HG02763 (cell line): ENCODE measurements around the gene NFIA.
"Not testable (repeated sequence)": the region's sequence is repeated elsewhere in the genome, so short reads cannot be mapped to it uniquely, and the experiment has no call there.

Experiments
- ATAC-seq: cut with Tn5 transposase; IDR thresholded peaks from one replicate; pipeline ENCODE4 v1.9.1; 2021; ENCODE audit warnings: mild to moderate bottlenecking, moderate library complexity; ENCODE audit not compliant: unreplicated experiment

NFIA gene

GRCh38 chr1:61124078-61124477 lies 41.7 kb downstream of the NFIA start:
- no peak for ATAC-seq

DNA sequence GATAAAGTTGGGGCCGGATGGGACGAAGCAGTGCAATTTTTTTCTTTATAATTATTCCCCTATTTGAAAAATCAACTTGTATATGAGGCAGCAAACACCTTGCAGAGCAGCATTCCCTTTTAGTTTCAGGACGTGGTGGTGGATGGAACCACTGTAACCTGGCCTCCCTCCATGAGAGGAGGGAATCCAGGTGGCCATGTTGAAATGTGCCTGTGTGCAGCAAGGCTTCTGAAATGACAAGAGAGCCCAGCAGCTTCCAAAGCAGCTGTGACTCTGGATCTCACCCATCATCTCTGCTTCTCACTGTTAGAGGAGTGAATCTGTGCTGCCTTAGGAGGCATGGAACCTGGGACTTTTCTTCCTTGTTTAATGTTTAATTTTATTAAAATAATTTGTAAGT lies 42.3 kb downstream of the NFIA start:
- no peak for ATAC-seq

DNA sequence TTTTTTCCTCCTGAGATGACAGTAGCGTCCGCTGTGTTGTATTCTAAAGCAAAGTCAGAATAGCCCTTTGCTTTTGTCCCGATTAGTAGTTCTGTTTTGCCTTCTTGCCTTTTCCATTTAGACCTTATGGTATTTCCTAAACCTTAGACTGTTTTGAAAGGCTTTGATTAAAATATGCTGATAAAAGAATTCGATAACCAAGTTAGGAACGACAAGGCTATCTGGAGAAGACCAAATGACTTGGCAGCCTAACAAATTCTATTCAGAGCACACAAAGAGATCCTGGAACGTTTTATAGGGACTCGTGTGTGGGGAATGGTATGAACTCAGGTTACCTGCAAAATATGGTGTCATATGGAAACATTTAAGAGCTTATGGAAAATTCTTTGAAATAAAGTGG lies 42.9 kb downstream of the NFIA start:
- ATAC-seq = no peak

DNA sequence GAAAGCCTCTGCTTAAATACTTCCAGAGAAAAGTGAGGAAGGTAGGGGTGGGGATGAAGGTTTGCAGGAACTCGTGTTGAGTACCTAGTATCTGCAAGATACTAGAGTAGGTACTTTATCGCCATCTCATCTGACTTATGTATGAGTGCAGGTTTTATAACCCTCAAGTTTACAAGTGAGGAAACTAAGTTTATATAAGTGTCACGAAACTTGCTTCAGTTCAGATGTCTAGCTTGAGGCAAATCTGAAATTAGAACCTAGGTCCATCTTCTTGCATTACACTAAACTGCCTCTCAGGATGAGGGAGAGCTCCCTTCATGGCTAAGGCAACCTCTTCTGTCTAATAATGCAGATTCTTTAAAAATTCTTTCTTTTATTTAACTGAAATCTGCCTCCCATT lies 43.5 kb downstream of the NFIA start:
- ATAC-seq = no peak

DNA sequence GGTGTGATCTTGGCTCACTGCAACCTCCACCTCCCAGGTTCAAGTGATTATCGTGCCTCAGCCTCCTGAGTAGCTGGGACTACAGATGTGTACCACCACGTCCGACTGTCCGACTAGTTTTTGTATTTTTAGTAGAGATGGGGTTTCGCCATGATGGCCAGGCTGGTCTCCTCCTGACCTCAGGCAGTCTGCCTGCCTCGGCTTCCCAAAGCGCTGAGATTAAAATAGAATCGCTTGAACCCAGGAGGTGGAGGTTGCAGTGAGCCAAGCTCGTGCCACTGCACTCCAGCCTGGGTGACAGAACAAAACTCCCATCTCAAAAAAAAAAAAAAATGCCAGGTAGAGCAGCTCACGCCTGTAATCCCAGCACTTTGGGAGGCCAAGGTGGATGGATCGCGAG lies 44.5 kb downstream of the NFIA start:
- not testable (repeated sequence) for ATAC-seq

GRCh38 chr1:61130338-61131000 lies 48.1 kb downstream of the NFIA start:
- ATAC-seq = no peak

- ATAC-seq = no peak
Measured at GRCh38 chr1:61131248-61131647, 48.9 kb downstream of the NFIA start.

DNA sequence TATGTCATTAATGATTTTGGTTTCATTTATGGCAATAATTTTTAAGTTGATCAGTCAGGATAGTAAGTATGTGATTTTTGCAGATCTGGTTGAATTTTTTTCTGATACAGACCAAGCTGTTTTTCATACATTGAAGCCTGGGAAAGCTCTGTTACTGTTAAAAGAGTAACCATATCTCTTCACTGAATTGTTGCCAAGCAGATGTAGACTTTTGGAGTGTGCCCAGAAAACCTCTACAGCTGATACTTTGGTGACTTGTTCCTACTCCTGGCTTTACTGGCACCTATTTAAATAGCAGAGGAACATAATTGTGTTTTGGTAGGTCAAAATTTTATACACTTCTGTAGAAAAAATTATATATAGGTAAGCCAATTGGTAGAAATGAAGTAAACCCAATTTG lies 49.4 kb downstream of the NFIA start:
- no peak for ATAC-seq

DNA sequence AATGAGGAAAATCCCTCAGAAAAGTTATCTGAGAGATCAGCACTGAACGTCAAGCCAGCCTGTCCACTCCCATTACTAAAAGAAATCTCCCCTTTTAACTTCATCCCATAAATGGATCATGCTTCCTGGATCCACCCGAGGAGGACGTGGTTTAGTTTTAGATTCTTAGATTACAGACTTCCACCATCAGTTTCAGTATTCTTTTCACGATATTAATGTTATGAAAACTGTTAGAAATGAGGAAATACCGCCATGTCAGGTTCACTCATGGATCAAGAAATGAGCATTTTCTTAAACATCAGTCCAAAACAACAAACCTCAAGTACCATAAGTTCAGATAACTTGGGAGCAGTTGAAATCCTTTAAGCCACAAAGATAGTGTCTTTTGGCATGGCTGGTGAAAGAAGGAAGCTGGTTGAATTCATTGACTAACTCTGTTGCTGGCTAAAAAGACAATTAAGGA lies 49.8 kb downstream of the NFIA start:
- ATAC-seq = no peak

DNA sequence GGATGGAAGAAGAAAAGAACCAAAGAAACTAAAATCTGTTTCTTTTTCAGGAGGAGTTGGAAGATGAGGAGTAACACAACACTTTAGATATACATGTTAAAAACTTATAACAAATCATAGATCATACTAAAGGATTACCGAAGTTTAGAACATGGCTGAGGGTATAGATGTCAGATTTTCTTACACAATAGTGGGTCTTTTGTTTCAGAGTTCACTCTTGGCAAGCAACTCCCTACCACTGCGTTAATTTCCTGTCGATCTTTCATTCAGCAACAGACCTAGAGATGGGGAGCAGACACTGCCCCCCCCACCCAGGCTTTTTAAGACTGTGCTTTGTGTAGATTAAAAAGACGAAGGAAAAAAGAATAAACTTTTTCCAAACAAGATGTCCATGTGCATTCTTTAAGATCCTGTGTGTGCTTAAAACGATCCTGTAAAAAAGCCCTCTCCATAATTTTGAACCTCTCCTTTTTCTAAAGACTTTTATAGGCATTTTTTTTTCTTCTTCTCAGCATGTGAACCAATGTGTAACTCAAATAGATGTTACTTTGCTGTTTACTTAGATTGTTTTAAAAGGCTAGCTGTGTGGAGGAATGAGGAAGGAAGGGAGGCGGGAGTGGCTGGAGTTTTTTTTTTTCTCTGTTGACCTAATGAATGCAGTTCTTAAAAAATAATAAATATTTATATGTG lies 50.4 kb downstream of the NFIA start:
- no peak for ATAC-seq

- no peak for ATAC-seq
Measured at GRCh38 chr1:61133335-61134019, 51.1 kb downstream of the NFIA start.

DNA sequence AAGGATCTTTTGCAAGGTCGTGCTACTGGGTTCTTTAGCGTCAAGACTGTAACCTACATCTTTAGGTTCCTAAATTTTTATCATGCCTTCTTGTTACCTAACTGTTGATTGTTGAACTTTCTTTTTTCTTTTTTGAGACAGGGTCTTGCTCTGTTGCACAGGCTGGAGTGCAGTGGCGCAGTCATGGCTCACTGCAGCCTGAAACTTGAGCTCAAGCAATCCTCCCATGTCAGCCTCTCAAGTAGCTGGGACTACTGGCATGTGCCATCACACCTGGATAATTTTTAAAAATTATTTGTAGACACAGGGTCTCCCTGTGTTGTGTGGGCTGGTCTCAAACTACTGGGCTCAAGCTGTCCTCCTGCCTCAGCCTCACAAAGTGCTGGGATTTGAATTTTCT lies 52.9 kb downstream of the NFIA start:
- no peak for ATAC-seq

DNA sequence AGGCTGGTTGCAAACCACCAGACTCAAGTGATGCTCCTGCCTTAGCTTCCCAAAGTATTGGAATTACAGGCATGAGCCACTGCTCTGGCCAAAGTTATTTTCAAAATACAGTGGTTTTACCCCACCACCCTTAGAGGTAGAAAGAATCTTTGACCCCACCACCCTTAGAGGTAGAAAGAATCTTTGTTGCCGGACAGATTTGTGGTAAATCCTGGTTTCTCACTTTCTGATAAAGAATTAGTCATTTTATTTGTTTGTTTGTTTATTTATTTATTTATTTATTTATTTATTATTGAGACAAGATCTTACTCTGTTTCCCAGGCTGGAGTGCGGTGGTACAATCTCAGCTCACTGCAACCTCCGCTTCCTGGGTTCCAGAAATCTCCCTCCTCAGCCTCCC lies 55.9 kb downstream of the NFIA start:
- ATAC-seq = no peak

- ATAC-seq = no peak
Measured at GRCh38 chr1:61138921-61139774, 56.8 kb downstream of the NFIA start.

DNA sequence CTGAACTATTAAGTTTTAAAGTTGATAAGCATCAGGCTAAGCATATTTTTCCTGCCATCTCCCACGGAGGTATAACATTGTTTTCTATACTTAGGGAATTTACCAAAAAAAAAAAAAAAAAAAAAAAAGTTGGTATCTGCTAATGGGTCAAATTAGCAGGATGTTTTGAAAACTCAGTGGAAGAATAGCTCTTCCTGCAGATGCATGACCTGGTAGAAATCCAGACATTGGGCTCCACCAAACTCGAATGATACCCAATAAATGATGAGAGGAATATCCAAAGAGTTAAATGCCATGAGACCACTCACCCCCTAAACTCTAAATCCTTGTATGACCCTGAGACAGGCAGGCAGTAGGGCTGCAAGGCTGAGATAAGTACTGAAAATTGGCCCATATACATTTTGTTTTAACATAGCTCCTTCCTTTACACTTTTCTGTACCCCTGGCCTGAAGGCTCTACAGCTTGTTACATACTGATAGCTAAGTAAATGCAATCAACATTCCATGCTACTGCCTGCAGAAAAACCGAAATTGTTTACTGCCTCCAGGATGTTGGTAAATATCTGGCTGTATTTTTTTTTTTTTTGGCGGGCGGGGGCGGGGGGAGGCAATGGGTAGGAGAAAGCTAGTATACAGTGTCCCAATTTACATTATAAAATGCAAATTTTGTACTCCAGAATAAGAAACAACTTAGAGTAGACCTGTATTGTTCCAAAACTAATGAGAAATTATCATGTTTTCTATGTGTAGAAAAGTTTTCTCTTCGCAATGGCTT lies 57.6 kb downstream of the NFIA start:
- no peak for ATAC-seq

DNA sequence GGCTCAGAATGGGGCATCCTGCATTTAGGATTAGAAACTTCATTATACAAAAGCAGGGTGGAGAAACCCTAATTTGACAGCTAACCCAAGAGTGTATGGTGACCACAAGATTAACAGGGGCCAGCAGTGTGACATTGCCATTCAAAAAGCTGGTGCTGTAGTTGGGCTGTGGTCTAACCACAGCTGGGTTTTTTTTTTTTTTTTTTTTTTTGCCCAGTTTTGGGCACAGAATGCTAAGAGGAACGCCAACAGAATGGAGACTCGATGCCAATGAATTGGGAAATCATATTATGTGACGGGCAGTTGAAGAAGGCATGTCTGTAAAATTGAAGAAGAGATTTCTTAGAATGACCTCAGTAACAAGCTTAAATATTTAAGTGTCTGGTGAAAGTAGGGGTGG lies 58.4 kb downstream of the NFIA start:
- no peak for ATAC-seq

- ATAC-seq = no peak
Measured at GRCh38 chr1:61141288-61142042, 59.1 kb downstream of the NFIA start.

DNA sequence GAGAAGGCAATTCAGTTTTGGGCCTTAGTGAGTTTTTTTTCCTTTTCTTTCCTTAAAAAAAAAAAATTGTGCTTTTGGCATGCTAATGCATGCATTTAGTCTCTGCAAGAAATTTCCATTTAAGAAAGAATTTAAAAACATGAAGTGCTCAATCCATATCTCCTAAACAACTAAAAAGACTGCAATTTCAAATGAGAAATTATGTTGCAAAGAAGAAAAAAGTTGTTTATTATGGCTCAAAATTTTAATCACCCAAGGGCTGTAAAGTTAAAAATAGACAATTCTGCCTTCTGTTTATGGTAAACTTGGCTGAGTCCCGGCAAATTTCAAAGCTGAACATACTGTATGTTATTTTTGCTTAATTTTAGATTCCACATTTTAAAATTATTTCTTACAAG lies 59.7 kb downstream of the NFIA start:
- ATAC-seq = no peak

DNA sequence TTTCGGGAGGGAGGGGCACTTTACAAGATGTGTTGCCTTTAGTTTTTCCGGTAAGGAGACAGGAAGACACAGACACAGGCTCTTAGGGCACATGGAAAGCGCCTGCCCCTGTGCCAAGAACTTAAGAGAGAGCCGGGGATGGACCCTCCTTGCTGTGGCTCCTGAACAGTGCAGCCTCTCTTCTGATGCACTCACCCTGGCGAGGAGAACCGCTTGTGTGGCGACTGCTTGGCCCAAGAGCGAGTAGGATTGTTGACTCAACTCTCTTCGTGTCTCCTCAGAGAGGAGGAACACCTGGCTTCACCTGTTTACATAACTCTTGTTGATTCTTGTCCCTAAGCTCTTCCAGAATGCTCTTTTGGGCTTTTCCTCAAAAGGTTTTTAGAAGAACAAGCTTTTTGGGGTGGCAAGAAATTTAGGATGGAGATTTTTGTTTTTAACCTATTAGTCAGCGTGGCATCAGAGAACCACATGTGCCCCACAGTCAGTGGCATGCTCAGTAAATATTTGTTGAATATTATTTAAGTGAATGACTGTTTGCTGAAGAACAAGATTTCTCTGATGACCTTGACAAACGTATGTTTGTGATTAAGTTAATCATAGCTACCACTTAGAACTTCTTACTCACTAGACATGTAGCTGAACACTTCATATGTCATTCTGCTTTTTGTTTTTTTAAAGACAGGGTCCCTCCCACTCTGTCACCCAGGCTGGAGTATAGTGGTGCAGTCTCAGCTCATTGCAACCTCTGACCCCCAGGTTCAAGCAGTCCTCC lies 60.6 kb downstream of the NFIA start:
- ATAC-seq = no peak
